GM18861 (cell line): ENCODE measurements around the gene RFNG.
A peak's percentile ranks its signal among the peaks of the same experiment; 100 is the strongest.
"Not testable (repeated sequence)": the region's sequence is repeated elsewhere in the genome, so short reads cannot be mapped to it uniquely, and the experiment has no call there.

ENCODE experiments used
- ATAC-seq: cut with Tn5 transposase; IDR thresholded peaks from one replicate; pipeline ENCODE4 v1.9.1; 2021; ENCODE audit not compliant: unreplicated experiment

Gene RFNG

GRCh38 chr17:82046903-82047302 lies 4.7 kb downstream of the RFNG start:
- no peak for ATAC-seq

- no peak for ATAC-seq
These were observed 5.6 kb downstream of the RFNG start for GRCh38 chr17:82045936-82046484.

DNA sequence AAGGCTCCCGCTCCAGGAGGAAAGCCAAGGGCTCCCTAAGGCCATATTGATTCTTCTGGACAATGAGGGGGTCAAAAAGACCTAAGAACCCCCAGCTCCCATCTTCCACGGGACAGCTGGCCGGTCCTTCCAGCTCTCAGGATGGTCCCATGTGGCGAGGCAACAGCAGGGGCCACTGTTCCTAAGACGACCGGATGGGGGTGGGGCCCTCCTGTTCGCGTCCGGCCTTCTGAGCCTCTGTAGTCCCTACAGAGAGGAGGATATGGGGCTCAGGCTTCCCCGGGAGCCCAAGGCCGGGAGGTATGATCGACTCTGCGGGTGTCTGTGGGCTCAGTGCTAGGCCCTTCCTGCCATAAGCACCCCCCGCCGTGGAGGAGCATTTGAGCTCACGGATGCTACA lies 8.1 kb downstream of the RFNG start:
- ATAC-seq: no peak

GRCh38 chr17:82042649-82043048 lies 9.0 kb downstream of the RFNG start:
- ATAC-seq: no peak

- no peak for ATAC-seq
These were observed 10.3 kb downstream of the RFNG start for GRCh38 chr17:82041144-82041814.

- ATAC-seq: no peak
These were observed 11.8 kb downstream of the RFNG start for GRCh38 chr17:82039695-82040299.

- not testable (repeated sequence) for ATAC-seq
These were observed 12.7 kb downstream of the RFNG start for GRCh38 chr17:82038796-82039409.

DNA sequence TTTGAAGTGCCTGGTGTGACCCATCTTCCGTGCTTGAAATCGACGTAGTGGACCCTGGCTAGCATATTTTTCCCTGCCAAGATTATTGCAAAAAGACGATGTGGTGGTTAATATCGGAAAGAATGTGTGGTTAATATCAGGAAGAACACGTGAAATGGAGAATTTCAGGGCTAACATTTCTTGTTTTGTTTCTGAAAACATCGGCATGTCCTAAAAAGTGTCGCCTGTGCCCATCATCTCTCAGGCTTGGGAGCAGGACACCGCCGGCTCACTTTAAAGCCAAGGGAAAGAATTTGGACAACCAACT lies 13.8 kb downstream of the RFNG start:
- no peak for ATAC-seq

DNA sequence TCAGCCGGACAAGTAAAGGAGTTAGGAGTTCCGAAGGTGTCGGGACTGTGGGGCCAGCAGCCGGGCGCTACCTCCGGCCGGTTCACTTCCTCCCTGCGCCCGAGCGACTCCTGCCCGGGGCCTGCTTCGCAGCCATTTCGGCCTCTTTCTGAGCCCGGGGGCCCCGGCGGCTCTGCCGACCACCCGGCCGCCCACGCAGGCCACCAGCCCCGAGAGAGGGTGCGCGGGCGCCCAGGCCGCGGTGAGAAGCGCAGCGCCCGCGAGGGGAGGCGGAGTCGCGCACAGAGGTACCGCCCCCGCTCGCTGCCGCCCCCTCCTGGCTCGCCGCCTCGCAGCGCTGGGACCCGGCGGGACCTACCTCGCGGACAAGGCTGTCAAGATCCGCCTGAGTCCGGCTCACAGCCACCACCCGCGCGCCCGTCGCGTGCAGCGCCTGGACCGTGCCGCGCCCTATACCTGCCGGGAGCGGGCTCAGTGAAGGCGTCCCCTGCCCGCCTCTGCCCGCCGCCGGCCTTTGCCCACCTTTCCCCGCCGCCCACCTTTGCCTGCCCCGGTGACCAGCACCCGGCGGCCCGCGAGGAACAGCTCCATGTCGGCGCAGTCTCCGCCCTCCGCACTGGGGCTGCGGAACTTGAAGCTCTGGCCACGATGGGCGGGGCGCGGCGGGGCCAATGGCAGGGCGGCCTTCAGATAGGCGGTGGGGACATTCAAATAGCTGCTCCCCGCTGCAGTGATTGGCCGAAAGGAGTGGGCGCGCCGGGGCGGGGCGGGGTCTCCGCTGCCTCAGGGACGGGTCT lies 14.3 kb downstream of the RFNG start, which contains the start of gene DCXR:
DCXR (minus strand) TSS at position 606 of the 797 bp plus-strand sequence; CDS start at position 591, 15 bp downstream.
- peak; percentile 77 for ATAC-seq

- no peak for ATAC-seq
These were observed 14.9 kb downstream of the RFNG start for GRCh38 chr17:82036634-82037091.

DNA sequence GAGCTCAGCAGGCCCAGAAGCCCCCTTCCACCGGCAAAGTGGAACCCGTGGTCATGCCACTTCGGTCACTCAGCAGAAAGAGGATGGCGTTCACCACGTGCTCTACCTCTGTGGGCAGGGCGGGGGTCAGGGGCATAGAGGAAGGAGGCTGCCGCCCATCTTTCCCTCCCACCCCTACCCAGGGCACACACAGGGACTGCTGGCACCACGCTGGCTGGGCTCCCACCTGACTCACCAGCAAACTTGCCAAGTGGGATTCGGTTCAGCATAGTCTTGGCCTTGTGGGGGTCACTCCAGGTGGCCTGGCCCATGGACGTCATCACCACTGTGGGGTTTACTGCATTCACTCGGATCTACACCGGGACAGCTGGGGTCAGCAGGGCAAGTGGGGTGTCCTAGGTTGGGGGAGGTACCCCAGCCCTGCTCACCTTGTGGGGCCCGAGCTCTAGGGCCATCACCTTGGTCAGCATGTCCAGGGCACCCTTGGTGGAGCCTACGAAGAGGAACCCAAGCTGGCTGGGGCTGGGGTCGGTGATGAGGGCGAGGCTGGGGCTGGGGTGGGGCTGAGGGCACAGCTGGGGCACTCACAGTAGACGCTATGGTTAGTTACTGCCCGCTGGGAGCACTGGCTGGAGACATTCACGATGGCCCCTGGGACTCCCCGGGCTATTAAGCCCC lies 15.5 kb downstream of the RFNG start:
- ATAC-seq: no peak

DNA sequence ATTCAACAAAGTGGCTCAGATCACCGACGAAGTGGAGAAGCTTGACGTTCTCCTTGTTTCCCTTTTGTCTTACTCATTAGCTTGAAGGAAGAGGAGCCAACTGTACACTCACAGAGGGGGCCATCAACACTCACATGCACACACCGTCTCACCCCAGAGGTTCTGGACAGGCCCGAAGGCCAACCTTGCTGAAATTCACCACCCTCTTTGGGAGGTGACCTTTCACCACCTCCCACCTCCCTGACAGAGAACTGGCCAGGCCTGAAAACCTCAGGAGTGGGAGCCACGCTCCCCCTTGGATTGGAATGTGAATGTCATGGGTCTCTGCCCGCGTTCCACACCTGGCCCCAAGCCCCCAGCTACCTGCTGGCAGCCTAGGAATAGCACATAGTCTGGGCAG lies 16.1 kb downstream of the RFNG start:
- ATAC-seq: no peak

DNA sequence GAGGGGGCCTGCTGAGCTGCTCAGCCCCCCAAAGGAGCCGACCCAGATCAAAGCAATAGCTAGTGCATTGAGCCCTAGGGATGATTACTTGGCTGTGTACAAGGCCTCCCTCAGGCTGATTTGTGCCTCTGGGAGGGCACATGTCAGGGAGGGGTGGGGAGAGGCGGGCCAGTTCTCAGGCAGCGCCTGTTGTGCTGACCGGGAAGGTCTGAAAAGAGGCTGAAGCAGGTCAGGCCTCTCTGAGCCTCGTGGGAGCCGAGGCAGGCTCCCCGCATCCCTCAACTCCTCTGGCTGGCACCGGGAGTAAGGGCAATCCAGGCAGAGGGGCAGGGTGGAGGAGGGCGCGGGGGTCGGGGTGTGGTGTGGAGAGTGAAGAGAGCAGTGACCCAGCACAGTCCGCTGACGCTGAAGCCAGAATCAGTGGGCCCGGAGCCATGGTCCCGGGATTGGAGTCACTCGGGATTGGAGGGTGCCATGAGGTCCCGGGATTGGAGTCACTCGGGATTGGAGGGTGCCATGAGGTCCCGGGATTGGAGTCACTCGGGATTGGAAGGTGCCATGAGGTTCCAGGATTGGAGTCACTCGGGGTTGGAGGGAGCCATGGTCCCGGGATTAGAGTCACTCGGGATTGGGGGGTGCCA lies 17.1 kb downstream of the RFNG start:
- ATAC-seq: no peak

- ATAC-seq: no peak
These were observed 18.1 kb downstream of the RFNG start for GRCh38 chr17:82033359-82034085.

- ATAC-seq: no peak
These were observed 19.6 kb downstream of the RFNG start for GRCh38 chr17:82031885-82032627.

GRCh38 chr17:82031303-82031884 lies 20.2 kb downstream of the RFNG start, which contains the start of gene RAC3:
Gene RAC3 (plus strand): TSS chr17:82031678. CDS start chr17:82031762, 84 bp downstream.
- no peak for ATAC-seq

DNA sequence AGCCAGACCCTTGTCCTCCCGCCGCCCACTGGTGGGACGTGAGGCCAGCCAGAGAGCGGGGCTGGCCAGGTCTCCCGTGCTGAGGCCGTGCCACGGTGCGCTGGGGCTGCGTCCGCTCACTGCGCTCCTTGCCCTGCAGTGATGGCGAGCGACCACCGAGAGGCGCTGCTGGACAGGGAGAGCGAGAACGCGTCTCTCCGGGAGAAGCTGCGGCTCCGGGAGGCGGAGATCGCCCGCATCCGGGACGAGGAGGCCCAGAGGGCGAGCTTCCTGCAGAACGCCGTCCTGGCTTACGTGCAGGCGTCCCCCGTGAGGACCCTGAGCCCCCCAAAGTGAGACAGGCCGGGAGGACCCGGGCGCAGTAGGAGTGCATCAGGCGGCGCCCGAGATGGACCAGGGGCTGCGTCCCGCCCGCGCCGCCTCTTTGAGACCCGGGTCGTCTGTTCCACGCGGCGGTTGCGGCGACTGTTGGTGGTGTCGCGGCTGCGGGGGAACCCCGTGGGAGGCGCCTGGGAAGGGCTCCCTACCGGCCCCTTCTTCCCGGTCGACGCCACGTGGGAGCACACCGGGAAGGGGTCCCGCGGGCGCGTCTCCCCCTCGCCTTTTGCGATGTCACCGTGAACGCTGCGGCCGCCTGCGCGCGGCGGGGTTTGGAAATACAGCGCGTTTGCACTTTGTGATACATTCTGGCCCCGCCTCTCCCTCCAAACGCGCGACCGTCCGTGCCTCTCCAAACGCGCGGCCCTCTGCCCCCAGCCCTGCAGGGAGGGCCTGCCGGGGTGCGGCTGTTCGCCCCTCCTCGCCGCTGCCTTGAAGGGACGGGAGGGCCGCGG lies 20.9 kb downstream of the RFNG start:
- ATAC-seq: peak; percentile 38
